Retinal pigment epithelial cell (primary cell): ENCODE measurements around the gene CDK5RAP2.

Source experiments
- DNase-seq: peaks from one replicate; pipeline ENCODE4 v3.0.0-alpha.2; 2010; ENCODE audit warnings: low read depth
- H3K4me3 ChIP-seq: 2 replicates; pipeline ENCODE4 v1.5.1; 2011; ENCODE audit warnings: mild to moderate bottlenecking, low read length, control low read depth, moderate library complexity
- CTCF ChIP-seq: conservative IDR thresholded peaks from 2 replicates; pipeline ENCODE4 v1.5.1; 2011; ENCODE audit warnings: low read depth, low read length, control low read depth, inconsistent platforms

CDK5RAP2 gene

GRCh38 chr9:120587328-120587727 lies 7.4 kb upstream of the CDK5RAP2 start:
- DNase-seq: no peak
- no peak for TF ChIP-seq CTCF
- no peak overlapping the region for H3K4me3 ChIP-seq

- no peak for TF ChIP-seq CTCF
- H3K4me3 ChIP-seq: no peak overlapping the region
- DNase-seq: peak; percentile 9
These were observed 4.0 kb upstream of the CDK5RAP2 start for GRCh38 chr9:120583958-120584369.

GRCh38 chr9:120579139-120580050 lies 572 bp downstream of the CDK5RAP2 start:
- TF ChIP-seq CTCF: no peak
- DNase-seq: no peak
- H3K4me3 ChIP-seq: peak overlapping the region; percentile 91

GRCh38 chr9:120574473-120574872 lies 5.5 kb downstream of the CDK5RAP2 start:
- H3K4me3 ChIP-seq: no peak overlapping the region
- no peak for TF ChIP-seq CTCF
- DNase-seq: no peak

- DNase-seq: no peak
- TF ChIP-seq CTCF: no peak
- no peak overlapping the region for H3K4me3 ChIP-seq
These were observed 7.5 kb downstream of the CDK5RAP2 start for GRCh38 chr9:120572472-120572871.

GRCh38 chr9:120571443-120572257 lies 8.3 kb downstream of the CDK5RAP2 start:
- DNase-seq: peak; percentile 84
- H3K4me3 ChIP-seq: no peak overlapping the region
- no peak for TF ChIP-seq CTCF
